ENCODE results near the gene ZDHHC11B.
"Not testable (repeated sequence)": the region's sequence is repeated elsewhere in the genome, so short reads cannot be mapped to it uniquely, and the experiment has no call there.

DNA sequence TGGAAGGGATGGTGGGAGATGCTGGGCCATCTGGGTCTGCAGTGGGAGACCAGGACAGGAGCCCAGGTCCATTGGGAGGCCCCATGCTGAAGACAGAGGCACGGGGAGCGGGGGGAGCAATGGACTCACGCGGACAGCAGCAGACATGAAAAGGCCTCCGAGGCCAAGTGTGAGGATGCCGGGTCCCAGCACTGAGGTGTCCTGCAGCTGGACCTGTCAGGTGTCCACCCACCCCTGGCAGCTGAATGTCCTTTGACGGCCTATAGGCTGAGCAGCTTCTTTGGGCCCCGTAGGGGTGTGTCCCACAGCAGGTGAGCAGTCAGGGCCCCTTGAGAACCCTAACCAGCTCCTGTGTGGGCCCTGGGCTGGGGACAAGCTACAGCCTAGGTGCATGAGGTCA lies 88.3 kb downstream of the ZDHHC11B start:
- not testable (repeated sequence) for TF ChIP-seq POLR2A (IDR thresholded peaks at IDR 0.05; ENCODE audit: low read length); GATA1 (IDR thresholded peaks at IDR 0.05; ENCODE audit: low read depth, low read length)

Measured in erythroblast (primary cell).